NB4 (cell line): ENCODE measurements around the gene FLT1.

ENCODE experiments used
- CTCF ChIP-seq: IDR thresholded peaks from one replicate; pipeline ENCODE4 v1.5.1; 2012; ENCODE audit warnings: low read depth, low read length
- MAX ChIP-seq: IDR thresholded peaks from 2 replicates; pipeline ENCODE4 v1.6.1; 2011; ENCODE audit warnings: low read depth, low read length

DNA sequence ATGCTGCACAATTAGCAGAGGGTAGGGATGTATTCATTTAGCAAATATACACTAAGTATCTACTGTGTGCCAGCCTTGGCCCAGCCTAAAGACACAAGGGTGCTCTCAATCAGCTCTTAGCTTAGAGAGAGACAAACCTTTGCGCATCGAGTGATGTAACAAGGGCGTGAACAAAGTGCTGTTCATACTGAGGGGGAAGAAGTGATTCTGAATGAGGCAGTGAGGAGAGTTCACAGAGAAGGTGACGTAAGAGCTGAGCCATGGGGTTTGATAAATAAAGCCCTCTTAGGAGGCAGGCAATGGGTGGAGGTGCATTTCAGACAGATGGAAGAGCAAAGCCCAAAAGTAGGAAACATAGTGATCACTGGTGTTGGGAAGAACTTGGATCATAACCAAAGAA lies 68.5 kb downstream of the FLT1 start:
- TF ChIP-seq MAX (no peak), CTCF (no peak)
